Measurements from ENCODE around the gene ZSCAN31.
"Not testable (repeated sequence)": the region's sequence is repeated elsewhere in the genome, so short reads cannot be mapped to it uniquely, and the experiment has no call there.

Gene ZSCAN31

DNA sequence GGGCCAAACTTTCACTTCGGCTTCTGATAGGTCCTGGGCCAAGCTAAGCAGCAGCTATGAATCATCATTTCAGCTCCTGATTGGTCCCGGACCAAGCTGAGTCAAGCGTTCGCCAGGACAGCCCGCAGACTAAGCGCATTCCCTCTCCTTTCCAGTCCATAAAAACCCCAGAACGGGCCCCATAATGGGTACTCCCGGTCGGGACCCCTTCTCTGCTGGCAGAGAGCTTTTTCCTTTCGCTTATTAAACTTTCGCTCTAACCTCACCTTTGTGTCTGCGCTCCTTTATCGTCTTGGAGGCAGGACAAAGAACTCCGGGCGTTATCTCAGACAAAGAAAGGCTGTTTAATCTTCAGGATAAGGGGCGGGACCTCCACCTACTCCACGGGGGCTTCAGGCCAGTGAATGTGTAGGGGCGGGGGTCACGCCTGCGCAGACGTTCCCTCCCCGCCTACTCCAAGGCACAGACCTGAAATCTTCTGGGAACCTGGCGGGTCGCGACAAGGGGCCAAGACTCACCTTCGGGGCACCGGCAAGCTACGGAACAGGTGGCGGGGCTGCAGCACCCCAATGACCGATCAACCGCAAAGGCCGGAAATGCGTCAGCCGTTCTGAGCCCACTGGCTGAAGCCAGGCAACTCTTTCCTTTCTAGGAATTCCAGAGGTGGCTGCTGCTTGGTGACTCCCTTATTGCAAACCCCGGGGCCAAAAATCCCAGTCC is at the start of gene ZSCAN31:
TSS of gene ZSCAN31 (minus strand) at position 585 of the 720 bp plus-strand sequence. CDS start 6,465 bp downstream, outside the sequence.
- DNase-seq (ENCODE audit: low spot score): peak; percentile 84

DNA sequence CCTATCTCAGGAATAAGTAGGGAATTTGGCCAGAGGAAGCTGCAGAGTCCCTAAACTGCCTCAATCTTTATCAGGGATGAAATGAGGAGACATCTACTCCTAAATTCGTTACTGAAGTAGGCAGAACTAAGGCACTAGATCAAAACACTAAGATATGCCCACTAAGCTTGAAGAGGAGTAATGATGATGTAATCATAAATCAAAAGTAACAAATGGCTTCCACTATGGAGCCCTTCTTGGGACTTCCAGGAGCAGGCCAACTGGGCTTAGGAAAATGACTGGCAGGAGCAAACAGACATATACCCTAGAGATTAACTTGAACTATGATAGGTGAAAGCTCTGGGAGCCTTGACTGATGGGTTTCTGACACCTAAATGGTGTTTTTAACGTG is 48.2 kb upstream of the ZSCAN31 start:
- no peak for DNase-seq (ENCODE audit: low spot score)

DNA sequence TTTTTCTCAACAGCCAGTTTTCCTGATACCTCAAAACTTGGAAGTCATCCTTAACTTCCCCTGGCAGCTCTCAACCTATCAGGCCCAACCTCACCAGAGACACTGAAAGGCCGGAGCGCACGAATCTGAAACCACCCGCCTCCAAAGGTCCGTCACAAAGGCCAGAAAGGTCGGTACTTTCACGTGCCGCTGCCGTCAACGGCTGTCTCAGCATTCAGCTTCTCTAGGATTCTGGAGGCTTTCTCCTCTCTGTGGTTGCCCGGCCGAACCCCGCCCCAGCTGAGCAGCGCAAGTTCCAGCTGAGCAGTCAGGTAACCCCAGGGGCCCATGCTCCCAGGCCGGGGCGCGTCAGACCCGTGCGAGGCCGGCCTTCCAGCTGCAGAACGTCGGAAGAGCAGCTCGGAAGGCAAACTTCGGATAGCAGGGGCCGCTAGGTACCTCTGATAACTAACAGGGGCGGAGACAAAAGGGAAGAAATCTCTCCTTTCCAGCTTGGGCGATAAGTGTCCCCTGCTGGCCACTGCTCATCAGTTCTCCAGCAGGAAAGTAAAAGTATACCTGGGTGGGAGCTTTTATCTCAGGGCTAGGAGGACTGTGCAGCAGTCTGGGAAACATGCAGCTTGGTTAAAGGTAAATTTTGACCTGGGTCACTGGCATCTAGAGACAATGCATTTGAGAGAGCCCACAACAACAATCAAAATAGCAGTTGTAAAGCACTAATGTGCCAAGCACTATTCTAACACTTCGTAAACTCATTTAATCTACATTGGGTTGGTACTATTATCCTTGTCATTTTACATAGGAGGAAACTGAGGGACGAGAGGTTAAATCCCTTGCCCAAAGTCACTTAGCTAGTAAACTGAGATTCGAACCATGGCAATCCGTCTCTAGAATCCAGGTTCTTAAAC is 47.5 kb upstream of the ZSCAN31 start:
- peak; percentile 86 for DNase-seq (ENCODE audit: low spot score)

DNA sequence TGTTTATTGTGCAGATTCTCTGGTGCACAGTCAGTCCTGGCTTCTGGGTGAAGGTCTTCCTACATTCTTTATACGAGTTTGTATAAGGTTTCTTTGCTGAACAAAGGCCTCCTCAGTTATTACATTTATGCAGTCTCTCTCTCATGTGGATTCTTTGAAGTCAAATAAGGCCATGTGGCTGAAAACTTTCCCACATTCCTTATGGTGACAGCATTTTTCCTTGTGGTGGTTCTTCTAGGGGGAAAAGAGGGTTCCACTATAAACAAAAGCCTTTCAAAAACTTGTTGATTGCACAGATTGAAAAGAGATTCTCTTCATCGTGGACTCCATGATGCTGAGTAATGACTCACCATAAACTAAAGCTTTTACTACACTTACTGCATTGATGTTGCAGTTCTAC is 44.4 kb upstream of the ZSCAN31 start:
- no peak for DNase-seq (ENCODE audit: low spot score)

DNA sequence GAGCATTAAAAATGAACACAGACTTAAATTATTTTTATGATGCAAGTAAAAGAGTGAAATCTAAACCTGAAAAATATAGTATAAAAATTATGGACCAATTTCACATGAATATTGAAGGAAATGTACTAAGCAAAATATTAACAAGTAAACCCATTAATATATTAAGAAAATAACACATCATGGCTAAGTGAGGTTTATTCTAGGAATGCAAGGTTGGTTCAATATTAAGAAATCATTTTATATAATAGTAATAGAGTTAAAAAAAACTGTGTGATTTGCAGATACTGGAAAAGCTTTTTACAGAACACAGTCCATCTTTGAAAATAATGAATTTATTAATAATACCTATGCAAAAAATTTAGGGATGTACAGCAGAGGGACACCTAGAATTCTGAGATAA is 42.7 kb upstream of the ZSCAN31 start:
- no peak for DNase-seq (ENCODE audit: low spot score)

DNA sequence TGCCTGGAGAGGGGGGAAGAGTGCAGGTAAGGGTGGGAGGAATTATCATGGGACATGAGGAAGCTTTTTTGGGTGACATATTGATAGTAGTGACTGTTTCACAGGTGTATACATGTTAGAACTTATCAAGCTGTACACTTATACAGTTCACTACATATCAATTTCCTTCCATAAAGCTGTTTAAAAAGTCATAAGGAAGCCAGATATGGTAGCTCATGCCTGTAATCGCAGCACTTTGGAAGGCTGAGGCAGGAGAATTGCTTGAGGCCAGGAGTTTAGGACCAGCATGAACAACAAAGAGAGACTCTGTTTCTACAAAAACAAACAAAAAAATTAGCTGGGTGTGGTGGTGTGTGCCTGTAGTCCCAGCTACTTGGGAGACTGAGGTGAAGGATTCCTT is 41.9 kb upstream of the ZSCAN31 start:
- no peak for DNase-seq (ENCODE audit: low spot score)

DNA sequence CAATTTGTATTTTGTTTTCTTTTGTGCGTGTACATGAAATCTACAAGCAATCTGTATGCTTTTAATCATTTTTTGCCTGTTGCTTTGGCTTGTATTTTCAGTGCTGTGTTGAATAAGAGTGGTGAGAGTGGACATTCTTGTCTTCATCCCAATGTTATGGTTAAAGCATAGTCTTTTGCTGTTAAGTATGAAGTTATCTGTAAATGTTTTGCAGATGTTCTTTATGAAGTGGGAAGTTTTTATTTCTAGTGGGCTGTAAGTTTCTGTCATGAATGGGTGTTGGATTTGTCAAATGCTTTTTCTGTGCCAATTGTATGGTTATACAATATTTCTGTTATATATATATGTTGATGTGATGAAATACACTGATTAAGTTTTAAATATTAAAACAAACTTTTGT is 38.0 kb upstream of the ZSCAN31 start:
- no peak for DNase-seq (ENCODE audit: low spot score)

DNA sequence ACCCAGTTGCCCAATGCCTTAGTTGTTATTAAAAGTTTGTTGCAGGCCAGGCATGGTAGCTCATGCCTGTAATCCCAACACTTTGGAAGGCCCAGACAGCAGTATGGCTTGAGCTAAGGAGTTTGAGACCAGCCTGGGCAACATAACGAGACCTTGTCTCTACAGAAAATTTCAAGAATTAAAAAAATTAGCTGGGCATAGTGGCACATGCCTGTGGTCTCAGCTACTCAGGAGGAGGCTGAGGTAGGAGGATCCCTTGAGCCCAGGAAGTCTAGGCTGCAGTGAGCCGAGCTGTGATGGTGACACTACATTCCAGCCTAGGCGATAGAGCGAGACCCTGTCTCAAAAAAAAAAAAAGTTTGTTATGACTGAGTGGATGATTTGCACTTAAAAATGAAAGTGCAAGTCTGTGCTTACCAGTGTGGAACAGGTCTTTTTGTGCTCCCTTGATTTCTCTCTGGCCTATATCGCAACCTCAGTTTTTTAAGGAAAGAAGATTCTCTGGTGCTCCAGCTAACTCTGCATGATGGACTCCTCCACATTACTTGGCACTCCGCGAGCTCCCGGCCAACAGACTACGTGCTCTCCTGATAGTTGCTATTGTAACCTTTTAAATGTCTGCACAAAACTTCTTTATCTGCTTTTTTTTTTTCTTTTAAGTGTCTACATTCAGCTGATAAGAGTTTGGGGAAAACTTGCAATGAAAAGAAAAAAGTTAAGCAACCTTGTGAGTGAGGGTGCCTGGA is 35.9 kb upstream of the ZSCAN31 start:
- DNase-seq (ENCODE audit: low spot score): no peak

DNA sequence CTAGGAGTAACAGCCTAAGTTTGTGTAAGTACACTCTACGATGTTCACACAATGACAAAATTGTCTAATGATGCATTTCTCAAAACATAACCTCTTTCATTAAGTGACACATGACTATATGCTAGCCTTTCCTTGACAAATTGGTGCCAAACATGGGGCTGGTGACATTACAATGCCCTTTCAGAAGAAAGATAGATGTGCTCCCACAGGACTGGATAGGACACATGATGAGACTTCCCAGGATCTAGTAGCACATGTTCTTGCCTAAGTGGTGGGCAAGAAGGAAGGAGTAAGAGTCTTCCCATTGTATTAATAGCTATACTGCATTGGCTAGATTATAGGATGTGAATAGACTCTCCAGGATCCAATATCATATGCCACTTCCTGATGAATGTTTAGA is 35.3 kb upstream of the ZSCAN31 start:
- DNase-seq (ENCODE audit: low spot score): no peak

DNA sequence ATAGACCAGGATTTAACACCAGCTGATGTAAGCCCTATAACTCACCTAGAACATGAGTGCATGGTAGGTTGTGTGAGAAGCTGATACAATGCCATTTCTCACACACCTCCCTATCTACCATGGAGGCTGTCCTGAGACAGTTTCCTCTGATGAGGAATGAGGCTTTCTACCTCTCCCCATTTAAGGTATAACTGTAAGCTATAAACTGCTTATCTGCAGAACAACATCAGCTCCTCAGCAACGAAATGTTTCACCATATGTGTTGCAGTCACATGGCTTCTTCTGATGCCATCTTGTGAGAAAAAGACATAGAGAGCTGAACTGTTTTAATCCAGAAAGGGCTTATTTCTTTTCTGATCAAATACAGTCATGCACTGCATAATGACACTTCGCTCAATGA is 34.5 kb upstream of the ZSCAN31 start:
- no peak for DNase-seq (ENCODE audit: low spot score)

DNA sequence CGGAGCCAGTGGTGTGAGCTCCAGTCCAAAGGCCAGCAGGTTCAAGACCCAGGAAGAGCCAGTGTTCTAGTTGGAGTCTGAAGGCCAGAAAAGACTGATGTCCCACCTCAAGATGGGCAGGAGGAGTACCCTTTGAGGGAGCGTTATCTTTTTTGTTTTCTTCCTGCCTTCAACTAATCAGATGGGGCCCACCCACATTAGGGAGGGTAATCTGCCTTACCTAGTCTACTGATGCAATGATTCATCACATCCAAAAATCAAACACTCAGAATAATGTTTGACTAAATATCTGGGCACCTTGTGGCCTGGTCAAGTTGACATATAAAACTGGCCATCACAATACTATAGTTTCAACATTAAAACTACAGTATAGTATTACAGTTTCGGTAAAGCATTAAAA is 33.5 kb upstream of the ZSCAN31 start:
- DNase-seq (ENCODE audit: low spot score): no peak

DNA sequence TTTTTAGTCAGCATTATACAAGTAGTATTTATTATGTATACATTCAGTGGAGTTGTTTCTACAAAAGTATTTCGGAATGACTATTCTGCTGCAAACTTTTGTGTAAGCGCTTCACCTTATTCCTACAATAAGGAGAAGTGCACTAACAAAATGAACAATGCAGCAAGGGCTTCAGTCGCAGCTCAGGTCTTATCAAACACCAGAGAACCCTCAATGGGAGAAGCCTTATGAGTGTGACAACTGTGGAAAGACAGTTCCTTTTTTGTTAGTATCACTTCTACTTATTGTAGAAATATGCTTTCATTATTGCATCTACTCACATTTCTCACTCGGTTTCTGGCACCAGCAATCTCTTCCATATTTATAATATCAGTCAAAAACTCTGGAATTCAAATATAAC is 32.6 kb upstream of the ZSCAN31 start:
- DNase-seq (ENCODE audit: low spot score): no peak

DNA sequence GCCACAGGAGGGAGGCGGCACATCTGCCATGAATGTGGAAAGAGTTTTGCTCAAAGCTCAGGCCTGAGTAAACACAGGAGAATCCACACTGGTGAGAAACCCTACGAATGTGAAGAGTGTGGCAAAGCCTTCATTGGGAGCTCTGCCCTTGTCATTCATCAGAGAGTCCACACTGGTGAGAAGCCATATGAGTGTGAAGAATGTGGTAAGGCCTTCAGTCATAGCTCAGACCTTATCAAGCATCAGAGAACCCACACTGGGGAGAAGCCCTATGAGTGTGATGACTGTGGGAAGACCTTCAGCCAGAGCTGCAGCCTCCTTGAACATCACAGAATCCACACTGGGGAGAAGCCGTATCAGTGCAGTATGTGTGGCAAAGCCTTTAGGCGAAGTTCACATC is 29.6 kb upstream of the ZSCAN31 start:
- DNase-seq (ENCODE audit: low spot score): not testable (repeated sequence)

DNA sequence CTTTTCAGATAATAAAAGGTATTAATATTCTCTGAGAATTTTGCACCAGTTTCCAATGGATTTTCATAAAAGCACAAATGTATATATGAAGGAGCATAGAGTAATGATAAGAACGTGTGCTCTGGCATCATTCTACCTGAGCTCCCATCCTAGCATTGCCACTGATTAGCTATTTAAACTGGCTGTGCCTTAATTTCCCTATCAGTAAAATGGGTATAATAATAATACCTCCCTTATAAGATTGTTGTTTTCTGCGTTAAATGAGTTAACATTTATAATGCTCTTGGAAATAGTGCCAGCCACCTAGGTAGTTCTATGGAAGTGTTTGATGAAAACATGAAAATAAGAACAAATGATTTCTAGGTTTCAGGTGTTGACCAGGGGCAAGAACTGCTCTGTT is 25.0 kb upstream of the ZSCAN31 start:
- no peak for DNase-seq (ENCODE audit: low spot score)

DNA sequence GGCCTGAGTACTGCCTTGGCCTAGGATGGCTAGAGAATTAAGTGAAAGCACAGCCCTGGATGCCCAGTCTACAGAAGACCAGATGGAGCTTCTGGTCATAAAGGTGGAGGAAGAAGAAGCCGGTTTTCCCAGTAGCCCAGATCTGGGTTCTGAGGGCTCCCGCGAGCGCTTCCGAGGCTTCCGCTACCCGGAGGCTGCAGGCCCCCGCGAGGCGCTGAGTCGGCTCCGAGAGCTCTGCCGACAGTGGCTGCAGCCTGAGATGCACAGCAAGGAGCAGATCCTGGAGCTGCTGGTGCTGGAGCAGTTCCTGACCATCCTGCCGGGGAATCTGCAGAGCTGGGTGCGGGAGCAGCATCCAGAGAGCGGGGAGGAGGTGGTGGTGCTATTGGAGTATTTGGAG is 23.6 kb upstream of the ZSCAN31 start:
- DNase-seq (ENCODE audit: low spot score): not testable (repeated sequence)

DNA sequence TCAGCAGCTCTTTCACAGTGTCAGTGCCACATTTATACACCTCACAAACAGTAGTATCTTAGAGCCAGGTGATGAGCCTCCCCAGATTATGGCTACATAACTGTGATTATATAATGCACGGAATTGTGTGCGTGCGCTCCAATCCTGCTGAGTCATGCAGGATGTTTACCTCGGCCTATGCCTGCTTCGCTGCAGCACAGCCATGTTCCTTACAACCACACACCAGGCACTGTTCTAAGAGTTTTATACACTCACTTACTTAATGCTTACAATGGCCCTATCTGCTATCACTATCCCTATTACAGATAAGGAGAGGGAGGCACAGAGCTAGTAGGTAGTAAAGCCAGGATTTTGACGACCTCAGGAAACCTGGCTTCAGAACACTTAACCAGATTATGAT is 21.1 kb upstream of the ZSCAN31 start:
- DNase-seq (ENCODE audit: low spot score): no peak

DNA sequence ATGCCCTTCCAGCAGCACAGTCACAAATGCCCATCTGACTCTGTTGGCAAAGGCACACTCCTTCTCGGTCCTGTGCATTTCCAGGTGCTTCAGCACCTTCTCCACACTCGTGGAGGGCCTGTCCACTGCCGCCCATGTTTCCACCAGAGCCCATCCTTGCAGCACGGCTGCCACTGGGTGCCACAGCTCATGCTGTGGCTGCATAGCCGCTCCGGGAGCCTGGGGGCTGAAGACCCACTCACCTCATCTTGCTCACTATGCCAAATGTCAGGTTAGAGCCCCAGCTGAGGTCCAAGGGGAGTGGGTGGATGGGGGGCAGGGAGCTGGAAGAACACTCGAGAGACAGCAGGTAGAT is 20.7 kb upstream of the ZSCAN31 start:
- DNase-seq (ENCODE audit: low spot score): no peak

DNA sequence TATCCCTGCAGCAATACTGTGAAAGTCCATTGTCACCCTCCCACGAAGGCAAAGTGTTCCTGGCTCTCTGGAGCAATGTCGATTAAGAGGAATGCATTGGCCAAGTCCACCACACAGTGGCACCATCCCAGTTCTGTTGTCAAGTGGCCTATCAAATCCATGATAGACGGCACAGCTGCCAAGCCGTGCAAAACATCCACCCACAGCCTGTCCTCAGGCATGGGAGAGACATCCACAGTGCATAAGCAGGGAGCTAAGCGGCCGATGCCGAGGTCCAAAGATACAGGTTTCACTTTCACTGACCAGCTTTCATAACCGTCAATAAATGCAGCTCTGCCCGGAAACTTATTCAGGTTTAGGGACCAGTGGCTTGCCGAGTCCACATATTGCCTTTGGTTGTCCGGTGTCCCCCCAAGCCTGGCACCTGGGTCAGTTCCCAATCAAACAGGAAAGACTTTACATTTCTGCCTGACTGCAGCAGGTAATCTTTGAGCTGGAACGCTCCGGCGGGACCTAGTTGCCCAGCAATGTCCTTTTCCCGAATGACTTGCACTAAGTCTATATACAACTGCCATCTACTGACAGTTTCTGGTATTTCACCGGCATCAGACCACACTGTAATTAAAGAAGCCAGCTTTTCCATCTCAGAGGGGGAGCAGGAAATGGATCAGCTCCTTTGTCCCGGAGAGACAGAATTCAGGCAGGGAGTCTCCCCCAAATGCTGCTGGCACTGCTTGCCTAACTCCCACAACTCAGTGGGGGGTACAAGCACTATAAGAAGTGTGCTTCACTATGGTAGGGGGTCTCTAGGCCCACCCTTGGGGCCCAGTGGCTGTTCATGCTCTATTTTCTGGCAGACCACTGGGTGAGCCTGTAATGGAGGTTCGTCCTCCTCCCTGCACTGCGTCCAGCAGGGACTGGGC is 20.1 kb upstream of the ZSCAN31 start:
- DNase-seq (ENCODE audit: low spot score): peak; percentile 76

DNA sequence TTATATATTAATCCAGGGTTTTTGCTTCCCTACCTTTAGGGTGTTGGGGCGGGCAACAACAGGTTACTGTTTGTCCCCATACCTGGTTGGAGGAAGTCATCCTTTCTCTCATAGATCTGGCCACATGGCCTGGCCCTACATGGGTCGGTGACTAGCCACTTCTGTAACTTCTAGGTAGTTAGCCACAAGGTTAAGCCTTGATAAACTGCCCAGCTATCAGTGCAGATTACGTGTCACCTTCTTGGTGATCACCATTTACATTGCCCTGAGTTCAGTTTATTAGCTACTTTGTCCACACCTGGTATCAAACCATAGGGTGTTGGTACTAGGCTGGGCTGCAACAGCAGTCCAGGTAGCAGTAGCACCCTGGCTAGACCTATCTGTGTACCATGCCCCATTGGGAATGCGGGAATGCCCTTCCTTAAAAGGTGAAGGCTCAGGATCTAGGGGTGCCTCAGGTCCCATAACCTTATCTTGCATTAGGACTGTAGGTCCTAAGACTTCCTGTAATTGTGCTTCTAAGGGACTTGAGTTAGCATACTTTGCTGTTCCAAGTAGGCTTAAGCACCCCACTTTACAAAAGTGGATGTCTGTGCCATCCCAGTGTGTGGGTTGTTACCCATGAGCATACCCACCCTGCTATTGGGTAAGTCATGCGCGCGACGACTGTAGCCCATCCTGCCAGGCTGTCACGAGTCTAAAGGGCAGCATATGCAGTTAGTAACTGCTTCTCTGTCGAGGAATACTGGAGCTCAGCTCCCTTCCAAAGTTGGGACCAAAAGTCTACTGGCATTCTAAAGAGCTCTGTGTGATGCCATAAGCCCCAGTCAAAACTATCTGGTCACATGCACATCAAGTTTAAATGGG is 19.0 kb upstream of the ZSCAN31 start:
- no peak for DNase-seq (ENCODE audit: low spot score)

DNA sequence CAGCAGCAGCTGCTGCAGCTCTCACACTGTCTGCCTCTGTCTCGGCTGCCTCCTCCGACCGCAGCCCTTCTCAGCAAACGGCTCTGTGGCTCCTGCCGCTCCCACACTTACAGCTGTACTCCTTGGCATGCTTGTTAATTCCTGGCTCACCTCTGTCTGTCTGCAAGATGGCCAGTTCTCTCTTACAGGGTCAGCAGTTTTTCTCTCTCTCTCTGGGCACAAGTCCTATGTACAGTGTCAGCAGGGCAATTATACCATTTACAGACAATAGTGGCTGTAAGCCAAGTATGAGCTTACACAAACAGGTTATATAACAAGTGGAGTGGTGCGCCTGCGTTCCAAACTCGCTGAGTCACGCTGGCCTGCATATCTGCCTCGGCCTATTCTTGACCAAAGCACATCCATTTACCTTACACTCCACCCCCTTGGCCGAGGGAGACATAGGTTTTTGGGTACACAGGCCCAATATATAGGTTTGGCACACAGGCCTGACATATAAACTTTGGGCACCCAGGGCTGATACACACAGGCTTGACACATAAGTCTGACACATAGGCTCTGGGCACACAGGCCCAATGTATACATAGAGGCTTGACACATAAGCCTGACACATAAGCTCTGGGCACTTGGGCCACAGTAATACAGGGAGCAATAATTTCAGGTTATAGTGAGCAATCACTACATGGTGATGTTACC is 18.2 kb upstream of the ZSCAN31 start:
- DNase-seq (ENCODE audit: low spot score): no peak
